ENCODE results near the gene PITX2. TPM values are rescaled to one million over a fixed set of nuclear protein-coding genes. Genes with fewer than 3 reads are reported as not detected.

PITX2 gene
- total RNA-seq, 1 experiment from 2014 or later: 8.5 TPM

- Histone ChIP-seq H4K8ac (replicated peaks; ENCODE audit: insufficient read length, low read depth, low read length) (no peak overlapping the region), H3K79me2 (ENCODE audit: insufficient read depth, low read length) (no peaks in the 10 kb centered on the region), H3K4me2 (ENCODE audit: insufficient read depth, insufficient read length, low read length) (no peak overlapping the region), H2BK20ac (ENCODE audit: low read depth, low read length, poor library complexity, severe bottlenecking) (no peak overlapping the region), H3K23ac (ENCODE audit: insufficient read length, low read depth, low read length) (no peak overlapping the region), H2BK120ac (ENCODE audit: low read depth, low read length, poor library complexity, severe bottlenecking) (no peak overlapping the region), H4K5ac (ENCODE audit: insufficient read length, low read depth, low read length) (no peak overlapping the region), H3K9ac (ENCODE audit: extremely low read depth, insufficient read length, low read length) (no peak overlapping the region), H3K79me1 (ENCODE audit: insufficient read depth, low read depth, low read length, poor library complexity, severe bottlenecking) (no peaks in the 10 kb centered on the region), H2BK12ac (ENCODE audit: insufficient read length, low read depth, low read length) (no peak overlapping the region), H3K14ac (ENCODE audit: insufficient read depth, low read length) (no peak overlapping the region), H2AK5ac (ENCODE audit: insufficient read length, low read length) (no peak overlapping the region), H3K27me3 (ENCODE audit: insufficient read depth, low read length) (no peaks in the 10 kb centered on the region), H2BK5ac (ENCODE audit: insufficient read length, low read length) (no peak overlapping the region), H3K9me3 (ENCODE audit: control insufficient read depth, low read depth, low read length) (no peaks in the 10 kb centered on the region), H2BK15ac (ENCODE audit: low read depth, low read length) (no peak overlapping the region), H3K4me1 (ENCODE audit: insufficient read depth, low read length) (no peaks in the 10 kb centered on the region), H2AFZ (ENCODE audit: low read length) (no peak overlapping the region), H3K27ac (ENCODE audit: insufficient read length, low read depth, low read length) (no peak overlapping the region), H3K4ac (ENCODE audit: low read depth, low read length) (no peak overlapping the region), H4K20me1 (ENCODE audit: control insufficient read depth, insufficient read depth, insufficient read length) (no peaks in the 10 kb centered on the region), H3K56ac (ENCODE audit: insufficient read length, low read depth, low read length) (no peak overlapping the region), H3K18ac (ENCODE audit: insufficient read length, low read depth, low read length) (no peak overlapping the region), H3T11ph (ENCODE audit: low read length) (no peak overlapping the region), H4K91ac (ENCODE audit: insufficient read length, low read depth, low read length) (no peak overlapping the region), H3K23me2 (ENCODE audit: insufficient read length, low read depth, low read length, poor library complexity, severe bottlenecking) (no peaks in the 10 kb centered on the region)
- Mint-ChIP-seq H3K4me3 (no peak overlapping the region), H3K27ac (no peak overlapping the region), H3K9me3 (peaks cover 0 to 2% of the 10 kb centered on the region in 2 experiments; a peak in 1 of 5 replicates), H3K4me1 (0 out of 4 replicates have a peak, but pooled peaks cover 0 to 2% of the 10 kb centered on the region in 2 experiments), H3K36me3 (ENCODE audit: insufficient read depth in 1 of 3, low read depth in 3 of 3) (no peaks in the 10 kb centered on the region), H3K27me3 (ENCODE audit: low read depth) (no peaks in the 10 kb centered on the region; the same call in 1 of the 2 replicates)
- WGBS (ENCODE audit: extremely low coverage, insufficient read length, low lambda C conversion rate): no CpG with 5 or more reads among the region's 1 CpG
- DNase-seq: no peak
- TF ChIP-seq CTCF (conservative IDR thresholded peaks at IDR 0.05): no peak
These were observed 40.3 kb upstream of the PITX2 start for GRCh38 chr4:110663206-110663605.

All from H9 (cell line).